ENCODE data around the gene PPFIA2.

GRCh38 chr12:81212996-81213696 lies 546.0 kb downstream of the PPFIA2 start:
- TF ChIP-seq CTCF (IDR thresholded peaks at IDR 0.05) (no peak), ZFX (IDR thresholded peaks at IDR 0.05; ENCODE audit: borderline replicate concordance) (no peak)
